NCI-H524 (cell line): ENCODE results near the gene ACER1.

Experiments
- DNase-seq, 2 experiments: peaks; one replicate each; lab custom pipeline; 2025; lab: John Stamatoyannopoulos, UW

Gene ACER1

GRCh38 chr19:6267552-6268381, 65.6 kb downstream of the ACER1 start:
- DNase-seq: no peak

DNA sequence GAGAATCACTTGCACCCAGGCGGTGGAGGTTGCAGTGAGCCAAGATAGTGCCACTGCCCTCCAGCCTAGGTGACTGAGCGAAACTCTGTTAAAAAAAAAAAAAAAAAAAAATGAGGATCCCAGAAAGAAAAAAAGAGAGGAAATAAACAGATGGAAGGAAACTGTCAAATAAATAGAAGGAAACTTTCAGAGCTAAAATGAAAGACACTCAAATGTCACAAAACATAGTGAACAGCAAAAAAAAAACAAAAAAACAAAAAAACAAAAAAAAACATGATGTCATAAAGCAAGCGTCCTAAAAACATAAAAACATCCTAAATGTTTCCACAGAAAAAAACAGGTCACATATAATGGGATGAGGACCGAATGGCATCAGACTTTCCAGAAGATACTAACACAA, 68.6 kb downstream of the ACER1 start:
- no peak for DNase-seq

DNA sequence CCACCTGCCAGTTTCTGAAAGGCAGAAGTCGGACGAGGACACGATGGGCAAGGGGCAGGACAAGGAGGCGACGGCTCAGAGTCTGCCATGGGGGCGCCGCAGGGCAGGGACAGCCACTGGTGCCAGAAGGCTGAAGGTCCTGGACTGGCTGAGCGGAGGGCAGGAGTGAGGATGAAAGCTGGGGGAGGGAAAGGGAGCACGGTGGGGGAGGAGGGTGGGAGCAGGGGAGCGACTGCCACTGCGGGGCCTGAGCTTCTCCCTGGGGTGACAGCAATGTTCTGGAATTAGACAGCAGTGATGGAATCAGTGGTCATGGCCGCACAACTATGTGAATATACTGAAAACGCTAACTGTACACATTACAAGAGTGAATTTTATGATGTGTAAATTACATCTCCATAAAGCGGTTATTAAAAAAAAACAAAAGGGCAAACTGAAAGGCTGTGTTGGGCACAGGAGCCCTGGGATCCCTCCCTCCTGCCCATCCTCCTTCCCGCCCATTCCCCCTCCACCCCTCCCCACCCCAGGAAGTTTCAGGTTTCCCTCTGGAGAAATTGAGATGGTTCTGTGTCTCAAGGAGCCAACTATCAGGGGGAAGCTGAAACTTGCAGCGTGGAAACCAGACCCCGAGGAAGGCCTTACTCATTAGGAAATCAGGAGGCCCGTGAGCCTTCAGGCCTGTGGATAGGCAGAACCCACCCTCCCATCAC, 69.5 kb downstream of the ACER1 start:
- no peak for DNase-seq

- DNase-seq: no peak
Measured at GRCh38 chr19:6263306-6263705, 70.1 kb downstream of the ACER1 start.

DNA sequence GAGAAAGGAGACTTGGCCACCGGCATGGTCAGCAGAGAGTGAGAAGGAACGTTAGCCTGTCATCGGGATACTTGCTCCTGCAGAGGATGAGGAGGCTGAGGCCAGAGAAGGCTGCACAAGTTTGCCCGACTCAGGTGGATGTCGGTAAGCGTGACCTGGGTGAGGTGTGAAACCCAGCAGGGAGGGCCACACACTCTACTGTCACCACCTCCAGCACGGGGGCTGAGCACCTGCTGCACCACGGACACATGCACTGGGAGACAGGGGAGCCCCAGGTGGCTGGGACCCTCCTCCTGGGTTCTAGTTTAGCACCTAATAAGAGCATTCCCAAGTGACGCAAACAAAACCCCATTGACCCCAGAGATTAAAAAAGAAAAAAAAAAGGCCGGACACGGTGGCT, 70.9 kb downstream of the ACER1 start:
- no peak for DNase-seq

- DNase-seq: no peak
Measured at GRCh38 chr19:6261883-6262282, 71.5 kb downstream of the ACER1 start.

DNA sequence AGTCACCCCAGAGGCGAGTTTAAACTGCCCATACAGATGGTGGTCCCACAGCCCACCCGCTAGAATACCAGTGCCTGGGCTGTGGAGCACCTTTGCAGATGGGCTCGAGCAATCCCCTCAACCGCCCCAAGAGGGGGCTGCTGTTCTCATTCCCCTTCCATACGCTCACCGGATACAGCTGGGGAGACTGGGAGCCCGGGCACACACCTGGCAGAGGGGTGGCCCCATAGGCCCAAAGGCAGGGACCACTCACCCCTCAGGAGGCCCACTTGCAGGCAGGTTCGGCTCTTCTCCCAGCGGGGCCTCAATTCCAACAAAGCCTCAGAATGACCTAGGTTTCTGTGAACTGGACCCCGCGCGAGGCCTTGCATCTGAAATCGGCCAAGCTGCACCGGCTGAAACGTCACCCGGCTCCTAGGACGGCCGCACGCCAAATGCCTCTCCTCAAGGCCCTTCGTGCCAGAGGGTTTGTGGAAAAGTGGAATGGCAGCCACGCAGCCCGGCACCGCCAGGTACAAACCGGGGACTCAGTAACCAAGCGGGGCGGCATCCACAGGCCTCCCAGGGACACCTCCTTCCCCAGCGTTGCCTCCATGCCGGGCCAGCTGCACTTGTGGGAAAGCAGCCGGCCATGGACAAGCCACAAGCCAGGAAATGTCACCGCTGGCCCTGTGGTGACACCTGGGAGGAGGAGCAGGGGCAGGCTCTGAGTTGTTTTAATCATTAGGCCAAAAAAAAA, 72.3 kb downstream of the ACER1 start:
- DNase-seq: peak in 1 of 2 experiments; percentile 35

DNA sequence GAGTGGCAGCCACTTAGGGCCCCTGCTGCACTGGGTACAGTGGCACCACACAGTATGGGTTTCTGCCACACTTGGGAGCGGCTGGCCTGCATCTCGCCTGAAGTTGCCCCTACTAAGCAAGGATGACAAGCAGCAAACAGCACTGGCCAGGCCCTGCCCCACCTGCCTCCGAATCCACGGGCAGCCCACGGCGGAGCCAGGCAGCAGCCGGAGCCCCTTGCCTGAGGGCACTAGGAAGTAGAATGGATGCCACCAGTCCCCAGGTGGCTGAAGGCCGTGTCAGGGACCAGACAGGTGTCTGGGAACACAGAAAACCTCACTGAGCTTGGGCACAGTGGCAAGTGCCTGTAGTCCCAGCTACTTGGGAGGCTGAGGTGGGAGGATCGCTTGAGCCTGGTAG, 73.0 kb downstream of the ACER1 start:
- no peak for DNase-seq

DNA sequence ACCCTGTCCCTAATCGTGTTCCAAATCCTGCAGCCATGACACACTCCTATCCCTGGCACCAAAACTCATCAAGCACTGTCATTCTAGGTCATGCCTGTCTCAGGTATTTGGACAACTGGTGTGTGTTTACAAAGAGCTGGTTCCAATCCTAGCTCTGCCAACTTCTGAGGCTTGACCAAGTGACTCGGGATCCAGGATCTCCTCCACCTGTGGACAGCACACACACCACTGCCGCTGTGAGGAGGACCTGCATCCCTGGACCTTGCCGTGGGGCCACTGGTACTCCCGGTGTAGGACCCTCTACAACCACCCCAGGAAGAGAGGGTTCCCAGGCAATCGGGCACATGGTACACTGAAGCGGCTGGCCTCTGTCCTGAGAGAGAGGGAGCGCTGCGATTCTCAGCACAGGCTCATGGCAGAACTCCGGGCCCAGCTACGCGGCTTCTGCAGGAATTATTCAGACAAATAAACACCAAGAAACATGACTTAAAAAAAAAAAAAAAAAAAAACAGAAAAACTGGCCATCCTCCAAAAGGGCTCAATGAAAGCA, 74.0 kb downstream of the ACER1 start:
- no peak for DNase-seq

DNA sequence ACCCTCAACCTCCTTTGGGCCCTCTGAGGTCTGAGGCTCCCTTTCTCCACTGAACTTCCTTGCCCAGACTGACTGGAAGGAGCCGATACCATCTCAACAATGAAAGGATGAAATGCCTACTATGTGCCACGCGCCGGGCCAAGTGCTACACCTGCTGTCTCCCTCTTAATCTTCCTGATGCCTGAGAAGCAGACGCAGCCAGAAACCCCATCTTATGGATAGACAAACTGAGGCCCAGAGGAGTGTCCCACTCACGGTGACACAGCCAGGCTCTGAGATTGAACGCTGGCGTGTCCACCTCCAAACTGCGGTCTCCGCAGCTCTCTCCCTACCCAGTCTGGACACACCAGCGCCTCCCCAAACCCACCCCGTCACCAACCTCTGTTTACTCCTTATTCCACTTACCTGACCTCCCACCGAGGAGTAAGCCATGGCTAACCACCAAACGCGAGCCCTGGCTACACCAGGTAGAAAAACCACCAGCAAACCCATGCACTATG, 74.5 kb downstream of the ACER1 start:
- no peak for DNase-seq
